ENCODE measurements around the gene HS3ST3A1.

- no peak for TF ChIP-seq CTCF (IDR thresholded peaks at IDR 0.05)
- no peak for TF ChIP-seq POLR2A (IDR thresholded peaks at IDR 0.05)
- TF ChIP-seq EP300 (IDR thresholded peaks at IDR 0.05): no peak
Measured at GRCh38 chr17:13595599-13595899, 6.2 kb downstream of the HS3ST3A1 start.
